Fibroblast of upper back skin (primary cell): Measurements from ENCODE around the gene VSIG10.
"Not testable (repeated sequence)": the region's sequence is repeated elsewhere in the genome, so short reads cannot be mapped to it uniquely, and the experiment has no call there.

Source experiments
- DNase-seq: peaks from one replicate; pipeline ENCODE4 v3.0.0-alpha.2; 2013

The VSIG10 gene, protein sequence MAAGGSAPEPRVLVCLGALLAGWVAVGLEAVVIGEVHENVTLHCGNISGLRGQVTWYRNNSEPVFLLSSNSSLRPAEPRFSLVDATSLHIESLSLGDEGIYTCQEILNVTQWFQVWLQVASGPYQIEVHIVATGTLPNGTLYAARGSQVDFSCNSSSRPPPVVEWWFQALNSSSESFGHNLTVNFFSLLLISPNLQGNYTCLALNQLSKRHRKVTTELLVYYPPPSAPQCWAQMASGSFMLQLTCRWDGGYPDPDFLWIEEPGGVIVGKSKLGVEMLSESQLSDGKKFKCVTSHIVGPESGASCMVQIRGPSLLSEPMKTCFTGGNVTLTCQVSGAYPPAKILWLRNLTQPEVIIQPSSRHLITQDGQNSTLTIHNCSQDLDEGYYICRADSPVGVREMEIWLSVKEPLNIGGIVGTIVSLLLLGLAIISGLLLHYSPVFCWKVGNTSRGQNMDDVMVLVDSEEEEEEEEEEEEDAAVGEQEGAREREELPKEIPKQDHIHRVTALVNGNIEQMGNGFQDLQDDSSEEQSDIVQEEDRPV

GRCh38 chr12:118103601-118104382, at the start of gene VSIG10:
Gene VSIG10 (minus strand): TSS chr12:118104011. CDS start chr12:118103671, 340 bp downstream.
- DNase-seq: peak; percentile 52

- DNase-seq: no peak
These were observed 47.9 kb upstream of the VSIG10 start for GRCh38 chr12:118151755-118152154.

DNA sequence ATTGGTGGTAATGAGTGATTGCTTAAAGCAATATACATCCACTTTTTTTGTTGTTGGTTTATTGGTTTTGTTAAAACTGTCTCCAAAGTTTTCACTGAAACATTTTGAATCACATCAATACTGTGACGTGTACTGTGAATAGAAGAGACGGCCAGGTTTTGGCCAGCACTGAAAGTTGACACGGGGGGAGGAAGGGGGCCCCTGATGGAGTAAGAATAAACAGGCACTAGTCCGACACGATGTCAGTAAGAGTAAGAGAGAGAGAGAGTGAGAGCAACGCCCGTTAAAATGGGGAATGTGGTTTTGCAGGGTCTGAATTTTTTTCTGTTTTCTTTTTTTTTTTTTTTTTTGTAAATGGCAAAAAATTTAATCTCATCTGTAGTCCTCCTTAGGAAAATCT, 46.8 kb upstream of the VSIG10 start:
- no peak for DNase-seq

DNA sequence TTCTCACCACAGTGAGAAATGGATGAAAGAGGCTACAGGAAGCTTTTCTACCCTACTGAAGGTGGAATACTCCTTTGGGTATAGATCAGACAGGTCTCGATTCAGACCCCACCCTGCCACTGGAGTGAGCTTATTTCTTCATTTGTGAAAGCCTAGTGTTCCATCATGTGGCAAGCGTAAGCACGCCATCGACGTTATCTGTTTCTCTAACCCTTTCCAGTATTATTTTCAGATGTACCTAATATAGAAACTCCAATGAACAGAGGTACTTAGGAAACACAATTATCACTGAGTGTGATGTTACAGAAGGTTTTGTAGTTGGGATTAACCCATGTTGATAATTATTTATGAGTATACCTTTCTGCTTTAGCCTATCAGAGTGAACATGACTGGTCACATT, 44.5 kb upstream of the VSIG10 start:
- DNase-seq: no peak

GRCh38 chr12:118145798-118146156, 42.0 kb upstream of the VSIG10 start:
- no peak for DNase-seq

GRCh38 chr12:118145113-118145797, 41.4 kb upstream of the VSIG10 start:
- DNase-seq: no peak

- DNase-seq: no peak
These were observed 40.7 kb upstream of the VSIG10 start for GRCh38 chr12:118144499-118144898.

GRCh38 chr12:118140825-118141224, 37.0 kb upstream of the VSIG10 start:
- DNase-seq: no peak

DNA sequence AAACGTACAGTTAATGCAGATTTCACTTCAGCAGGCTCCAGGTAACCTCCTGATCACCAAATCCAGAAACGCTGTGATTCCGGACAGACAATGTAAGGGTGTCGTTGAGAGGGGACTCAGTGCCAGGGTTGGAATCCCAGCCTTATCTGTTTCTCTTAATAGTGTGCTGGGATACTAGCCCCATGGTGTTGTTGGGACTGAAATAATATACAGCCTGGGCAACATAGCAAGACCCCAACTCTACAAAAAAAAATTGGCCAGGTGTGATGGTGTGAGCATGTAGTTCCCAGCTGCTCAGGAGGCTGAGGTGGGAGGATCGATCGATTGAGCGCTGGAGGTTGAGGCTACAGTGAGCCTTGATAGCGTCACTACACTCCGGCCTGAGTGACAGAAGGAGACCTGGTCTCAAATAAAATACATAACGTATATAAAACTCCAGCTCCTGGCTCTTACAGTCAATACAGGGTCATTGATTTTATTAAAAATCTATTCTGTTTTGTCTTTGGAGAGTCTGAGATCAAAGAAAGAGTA, 33.4 kb upstream of the VSIG10 start:
- DNase-seq: no peak

GRCh38 chr12:118136559-118137003, 32.8 kb upstream of the VSIG10 start:
- DNase-seq: peak; percentile 29

DNA sequence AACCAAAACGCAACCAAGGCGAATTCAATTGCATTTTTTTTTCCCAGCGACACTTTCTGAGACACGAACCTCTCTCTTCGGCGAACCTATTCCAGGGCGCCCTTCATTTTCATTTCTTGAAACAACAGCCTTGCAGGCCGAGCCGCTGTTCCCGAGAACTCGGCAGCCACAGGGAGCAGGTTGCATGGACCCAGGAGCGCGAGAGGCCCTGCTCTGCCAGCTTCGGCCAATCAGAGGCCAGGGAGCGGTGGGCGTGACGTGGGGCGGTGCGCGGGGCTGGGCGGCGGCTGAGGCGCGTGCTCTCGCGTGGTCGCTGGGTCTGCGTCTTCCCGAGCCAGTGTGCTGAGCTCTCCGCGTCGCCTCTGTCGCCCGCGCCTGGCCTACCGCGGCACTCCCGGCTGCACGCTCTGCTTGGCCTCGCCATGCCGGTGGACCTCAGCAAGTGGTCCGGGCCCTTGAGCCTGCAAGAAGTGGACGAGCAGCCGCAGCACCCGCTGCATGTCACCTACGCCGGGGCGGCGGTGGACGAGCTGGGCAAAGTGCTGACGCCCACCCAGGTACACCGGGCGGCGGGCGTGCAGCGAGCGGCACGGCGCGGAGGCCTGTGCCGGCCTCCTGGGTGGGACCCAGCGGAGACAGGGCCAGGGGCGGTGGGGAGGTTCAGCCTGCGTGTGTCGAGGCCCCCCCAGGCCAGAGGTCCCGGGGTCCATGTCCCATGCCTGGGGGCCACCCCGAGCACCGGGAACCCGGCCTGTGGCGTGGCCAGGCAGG, 32.2 kb upstream of the VSIG10 start, which contains the start of gene PEBP1:
PEBP1 (plus strand) TSS at position 337 of the 771 bp plus-strand sequence; CDS start at position 423, 86 bp downstream.
- peak; percentile 88 for DNase-seq

- DNase-seq: not testable (repeated sequence)
These were observed 25.6 kb upstream of the VSIG10 start for GRCh38 chr12:118129436-118129835.

- no peak for DNase-seq
These were observed 24.1 kb upstream of the VSIG10 start for GRCh38 chr12:118127867-118128266.

GRCh38 chr12:118126119-118126757, 22.4 kb upstream of the VSIG10 start:
- no peak for DNase-seq

DNA sequence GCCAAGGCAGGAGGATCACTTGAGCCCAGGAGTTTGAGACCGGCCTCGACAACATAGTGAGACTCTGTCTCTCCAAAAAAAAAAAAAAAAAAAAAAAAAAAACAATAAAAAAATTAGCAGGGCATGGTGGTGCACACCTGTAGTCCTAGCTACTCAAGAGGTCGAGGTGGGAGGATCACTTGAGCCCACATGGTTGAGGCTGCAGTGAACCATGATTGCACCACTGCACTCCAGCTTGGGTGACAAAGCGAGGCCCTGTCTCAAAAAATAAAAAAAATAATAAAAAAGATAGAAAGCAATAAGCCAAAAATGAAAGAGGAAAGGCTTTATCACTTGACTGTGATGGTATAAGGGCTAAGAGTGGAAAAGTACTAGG, 21.9 kb upstream of the VSIG10 start:
- DNase-seq: no peak

GRCh38 chr12:118124333-118124874, 20.6 kb upstream of the VSIG10 start:
- no peak for DNase-seq

DNA sequence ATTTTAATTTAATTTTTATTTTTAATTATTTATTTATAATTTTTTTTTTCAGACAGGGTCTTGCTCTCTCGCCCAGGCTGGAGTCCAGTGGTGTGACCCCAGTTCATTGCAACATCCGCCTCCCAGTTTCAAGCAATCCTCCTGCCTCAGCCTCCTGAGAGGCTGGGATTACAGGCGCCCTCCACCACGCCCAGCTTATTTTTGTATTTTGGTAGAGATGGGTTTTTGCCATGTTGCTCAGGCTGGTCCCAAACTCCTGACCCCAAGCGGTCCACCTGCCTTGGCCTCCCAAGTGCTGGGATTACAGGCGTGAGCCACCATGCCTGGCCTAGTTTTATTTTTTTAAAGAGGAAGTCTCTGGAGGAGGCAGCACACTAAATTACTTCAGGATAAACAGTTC, 18.5 kb upstream of the VSIG10 start:
- no peak for DNase-seq

- peak; percentile 56 for DNase-seq
These were observed 17.0 kb upstream of the VSIG10 start for GRCh38 chr12:118120579-118121363.

GRCh38 chr12:118119449-118119879, 15.7 kb upstream of the VSIG10 start:
- no peak for DNase-seq

DNA sequence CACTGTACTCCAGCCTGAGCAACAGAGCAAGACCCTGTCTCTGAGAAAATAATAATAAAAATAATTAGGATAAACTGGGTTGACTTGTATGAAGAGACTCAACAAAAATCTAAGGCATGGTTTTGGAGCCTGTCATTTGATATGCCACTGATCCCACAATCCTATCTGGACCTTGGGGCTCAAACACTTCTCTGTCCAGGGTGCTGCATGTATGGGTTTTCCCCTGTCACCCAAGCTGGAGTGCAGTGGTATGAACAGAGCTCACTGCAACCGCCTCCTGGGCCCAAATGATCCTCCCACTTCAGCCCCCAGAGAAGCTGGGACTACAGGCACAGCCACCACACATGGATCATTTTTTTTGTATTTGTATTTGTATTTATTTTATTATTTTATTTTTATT, 5.3 kb upstream of the VSIG10 start:
- no peak for DNase-seq
